IPS-15b (cell line): Measurements from ENCODE around the gene TRIO.

Experiments
- H3K27me3 ChIP-seq: one replicate; pipeline ENCODE4 v1.6.1; 2013; ENCODE audit warnings: low read length; ENCODE audit not compliant: control insufficient read depth, insufficient read depth
- H3K36me3 ChIP-seq: one replicate; pipeline ENCODE4 v1.6.1; 2013; ENCODE audit warnings: low read length; ENCODE audit not compliant: control insufficient read depth, insufficient read depth
- H3K4me1 ChIP-seq: one replicate; pipeline ENCODE4 v1.6.1; 2013; ENCODE audit warnings: mild to moderate bottlenecking, low read length; ENCODE audit not compliant: control insufficient read depth, insufficient read depth
- H3K4me3 ChIP-seq: one replicate; pipeline ENCODE4 v1.5.1; 2013; ENCODE audit warnings: low read depth, low read length
- H3K9ac ChIP-seq: one replicate; pipeline ENCODE4 v1.6.1; 2013; ENCODE audit warnings: low read depth, mild to moderate bottlenecking, low read length
- H3K9me3 ChIP-seq: one replicate; pipeline ENCODE4 v1.6.1; 2013; ENCODE audit warnings: mild to moderate bottlenecking, low read length; ENCODE audit not compliant: control insufficient read depth, insufficient read depth

TRIO gene

GRCh38 chr5:14467251-14467650 is 324.1 kb downstream of the TRIO start:
- peaks cover 21% of the 10 kb centered on the region for H3K36me3 ChIP-seq
- no peaks in the 10 kb centered on the region for H3K27me3 ChIP-seq
- peaks cover 3% of the 10 kb centered on the region for H3K4me1 ChIP-seq
- H3K9ac ChIP-seq: no peak overlapping the region
- H3K4me3 ChIP-seq: no peak overlapping the region
- no peaks in the 10 kb centered on the region for H3K9me3 ChIP-seq

GRCh38 chr5:14467886-14468285 is 324.7 kb downstream of the TRIO start:
- Histone ChIP-seq H3K9ac (no peak overlapping the region), H3K36me3 (peaks cover 14% of the 10 kb centered on the region), H3K4me3 (no peak overlapping the region)

GRCh38 chr5:14469551-14470377 is 326.6 kb downstream of the TRIO start:
- Histone ChIP-seq H3K9me3 (no peaks in the 10 kb centered on the region), H3K4me1 (no peaks in the 10 kb centered on the region), H3K9ac (no peak overlapping the region), H3K4me3 (no peak overlapping the region), H3K27me3 (no peaks in the 10 kb centered on the region), H3K36me3 (peaks cover 20% of the 10 kb centered on the region)

More at GRCh38 chr5:14467886-14468285, 324.7 kb downstream of the TRIO start:
- no peaks in the 10 kb centered on the region for H3K27me3 ChIP-seq
- H3K4me1 ChIP-seq: peaks cover 3% of the 10 kb centered on the region
- no peaks in the 10 kb centered on the region for H3K9me3 ChIP-seq

- H3K9ac ChIP-seq: no peak overlapping the region
- H3K9me3 ChIP-seq: no peaks in the 10 kb centered on the region
- H3K36me3 ChIP-seq: peaks cover 14% of the 10 kb centered on the region
- H3K27me3 ChIP-seq: no peaks in the 10 kb centered on the region
- H3K4me1 ChIP-seq: no peaks in the 10 kb centered on the region
- no peak overlapping the region for H3K4me3 ChIP-seq
Observed at GRCh38 chr5:14471507-14471906, 328.4 kb downstream of the TRIO start.

GRCh38 chr5:14472986-14473567 is 329.9 kb downstream of the TRIO start:
- no peak overlapping the region for H3K4me3 ChIP-seq
- H3K36me3 ChIP-seq: peaks cover 12% of the 10 kb centered on the region
- no peak overlapping the region for H3K9ac ChIP-seq
- no peaks in the 10 kb centered on the region for H3K9me3 ChIP-seq
- no peaks in the 10 kb centered on the region for H3K27me3 ChIP-seq
- no peaks in the 10 kb centered on the region for H3K4me1 ChIP-seq

GRCh38 chr5:14475045-14475444 is 331.9 kb downstream of the TRIO start:
- no peaks in the 10 kb centered on the region for H3K9me3 ChIP-seq
- no peaks in the 10 kb centered on the region for H3K4me1 ChIP-seq
- no peak overlapping the region for H3K9ac ChIP-seq
- H3K36me3 ChIP-seq: peaks cover 12% of the 10 kb centered on the region
- H3K4me3 ChIP-seq: no peak overlapping the region
- H3K27me3 ChIP-seq: no peaks in the 10 kb centered on the region

GRCh38 chr5:14476786-14477435 is 333.8 kb downstream of the TRIO start:
- H3K9ac ChIP-seq: no peak overlapping the region
- peaks cover 15% of the 10 kb centered on the region for H3K36me3 ChIP-seq
- no peaks in the 10 kb centered on the region for H3K4me1 ChIP-seq
- H3K27me3 ChIP-seq: no peaks in the 10 kb centered on the region
- H3K9me3 ChIP-seq: no peaks in the 10 kb centered on the region
- H3K4me3 ChIP-seq: no peak overlapping the region

- H3K27me3 ChIP-seq: no peaks in the 10 kb centered on the region
- peaks cover 25% of the 10 kb centered on the region for H3K36me3 ChIP-seq
- H3K9ac ChIP-seq: no peak overlapping the region
- no peaks in the 10 kb centered on the region for H3K9me3 ChIP-seq
- H3K4me1 ChIP-seq: no peaks in the 10 kb centered on the region
- H3K4me3 ChIP-seq: no peak overlapping the region
Observed at GRCh38 chr5:14479143-14479696, 336.1 kb downstream of the TRIO start.

GRCh38 chr5:14481349-14481748 is 338.2 kb downstream of the TRIO start:
- H3K9ac ChIP-seq: no peak overlapping the region
- no peaks in the 10 kb centered on the region for H3K9me3 ChIP-seq
- H3K36me3 ChIP-seq: peaks cover 31% of the 10 kb centered on the region
- no peaks in the 10 kb centered on the region for H3K27me3 ChIP-seq
- no peak overlapping the region for H3K4me3 ChIP-seq
- no peaks in the 10 kb centered on the region for H3K4me1 ChIP-seq

- Histone ChIP-seq H3K27me3 (no peaks in the 10 kb centered on the region), H3K4me3 (no peak overlapping the region), H3K4me1 (no peaks in the 10 kb centered on the region), H3K36me3 (peaks cover 31% of the 10 kb centered on the region), H3K9me3 (no peaks in the 10 kb centered on the region), H3K9ac (no peak overlapping the region)
Observed at GRCh38 chr5:14482085-14482484, 338.9 kb downstream of the TRIO start.

GRCh38 chr5:14483504-14484157 is 340.5 kb downstream of the TRIO start:
- no peaks in the 10 kb centered on the region for H3K27me3 ChIP-seq
- no peaks in the 10 kb centered on the region for H3K9me3 ChIP-seq
- peaks cover 31% of the 10 kb centered on the region for H3K36me3 ChIP-seq
- no peak overlapping the region for H3K4me3 ChIP-seq
- no peak overlapping the region for H3K9ac ChIP-seq
- no peaks in the 10 kb centered on the region for H3K4me1 ChIP-seq
